HG03139 (cell line): ENCODE measurements around the gene CHST4.
"Not testable (repeated sequence)": the region's sequence is repeated elsewhere in the genome, so short reads cannot be mapped to it uniquely, and the experiment has no call there.

Source experiments
- ATAC-seq: cut with Tn5 transposase; IDR thresholded peaks from one replicate; pipeline ENCODE4 v1.9.1; 2021; ENCODE audit not compliant: unreplicated experiment

Gene CHST4

DNA sequence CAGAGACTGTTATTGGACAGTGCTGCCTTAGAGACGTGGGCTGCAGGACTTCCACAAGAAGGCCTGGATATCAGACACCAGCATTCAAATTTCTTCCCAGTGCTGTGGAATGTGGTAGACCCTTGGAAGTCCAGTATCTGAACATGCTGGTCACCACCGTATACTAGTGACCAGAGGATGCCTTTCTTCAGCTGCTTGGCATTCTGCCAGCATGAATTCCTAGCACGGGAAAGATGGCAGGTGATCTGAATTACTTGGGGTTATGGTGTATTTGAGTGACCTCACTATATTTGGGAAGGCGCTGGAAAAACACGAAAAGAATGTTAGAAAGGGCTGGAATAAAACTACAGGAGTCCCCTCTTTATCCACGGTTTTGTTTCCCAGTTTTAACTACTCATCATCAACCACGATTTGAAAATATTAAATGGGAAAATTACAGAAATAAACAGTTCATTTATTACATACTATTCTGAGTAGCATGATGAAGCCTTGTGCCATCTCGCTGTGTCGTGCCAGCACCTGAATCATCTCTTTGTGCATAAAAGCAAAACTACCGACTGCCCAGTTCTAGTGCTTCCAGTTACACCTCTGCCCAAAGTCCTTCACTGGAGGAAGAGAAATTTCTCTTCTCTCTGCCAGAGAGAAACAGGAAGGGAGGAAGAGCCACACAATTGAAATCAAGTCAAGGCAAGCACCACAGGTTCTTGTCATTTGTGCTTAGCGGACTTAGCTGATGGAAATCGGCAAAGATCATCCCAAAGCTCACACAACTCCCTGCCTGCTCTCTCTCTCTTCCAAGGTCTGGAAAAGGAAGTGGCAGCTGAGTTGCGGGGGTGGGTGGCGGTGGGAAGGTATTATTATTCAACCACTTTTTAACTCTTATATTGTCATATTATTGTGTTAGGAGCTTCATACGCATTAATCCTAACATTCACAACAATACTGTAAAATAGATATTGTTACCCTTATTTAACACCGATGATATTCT lies 1.4 kb upstream of the CHST4 start:
- ATAC-seq, result no peak

DNA sequence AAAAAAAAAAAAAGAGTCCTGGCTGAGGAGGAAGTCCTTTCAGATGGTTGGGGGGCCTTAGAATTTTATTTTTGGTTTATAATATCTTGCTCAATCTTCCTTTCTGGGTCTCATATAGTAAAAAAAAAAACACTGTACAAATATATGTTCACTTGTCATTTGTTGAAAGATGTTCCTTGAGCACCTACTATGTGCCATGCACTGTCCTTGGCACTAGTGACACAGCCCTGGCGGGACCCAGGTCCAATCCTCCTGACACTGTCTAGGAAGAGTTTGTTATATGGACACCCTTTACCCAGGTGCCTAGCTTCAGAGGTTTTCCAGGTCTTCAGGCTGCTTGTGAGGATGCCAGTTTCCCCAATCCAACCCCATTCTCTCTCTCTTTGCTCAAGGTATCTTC lies 2.0 kb downstream of the CHST4 start:
- ATAC-seq, result no peak

DNA sequence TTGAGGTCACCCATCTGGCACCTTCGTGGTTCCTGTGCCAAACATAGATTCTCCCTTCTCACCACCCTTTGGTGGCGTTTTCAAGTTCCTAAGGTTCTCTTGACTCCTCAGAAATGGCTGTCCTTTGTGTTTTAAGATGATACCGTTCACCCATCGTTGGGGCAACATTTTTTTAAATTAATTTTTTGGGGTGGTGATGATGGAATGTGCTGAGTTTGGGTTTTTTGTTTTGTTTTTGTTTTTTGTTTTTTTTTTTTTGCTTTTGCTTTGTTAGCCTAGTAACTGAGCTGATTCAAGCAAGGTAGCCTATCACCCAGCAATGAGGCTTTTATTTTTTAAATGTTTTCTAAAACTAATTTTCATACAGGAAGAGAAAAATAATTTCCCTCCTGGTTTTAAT lies 2.6 kb downstream of the CHST4 start:
- ATAC-seq, result no peak

DNA sequence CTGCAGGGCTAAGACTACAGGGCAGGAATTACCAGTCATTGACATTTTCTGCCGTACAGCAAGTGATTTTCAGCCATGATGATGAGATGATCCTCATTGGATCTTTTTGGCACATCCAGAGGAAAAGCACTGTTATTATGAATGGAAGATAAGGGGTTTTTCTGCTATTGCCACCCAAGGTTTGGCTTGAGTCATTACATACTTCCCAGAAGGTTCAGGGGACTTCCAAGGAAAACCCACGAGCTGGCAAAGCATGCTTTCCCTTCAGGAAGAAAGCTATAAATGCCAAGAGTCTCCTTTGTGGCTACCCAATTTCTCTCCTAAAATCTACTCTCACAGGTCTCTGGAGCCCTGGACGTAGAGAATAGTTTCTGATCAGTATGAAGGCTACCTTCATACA lies 6.1 kb downstream of the CHST4 start:
- no peak for ATAC-seq

DNA sequence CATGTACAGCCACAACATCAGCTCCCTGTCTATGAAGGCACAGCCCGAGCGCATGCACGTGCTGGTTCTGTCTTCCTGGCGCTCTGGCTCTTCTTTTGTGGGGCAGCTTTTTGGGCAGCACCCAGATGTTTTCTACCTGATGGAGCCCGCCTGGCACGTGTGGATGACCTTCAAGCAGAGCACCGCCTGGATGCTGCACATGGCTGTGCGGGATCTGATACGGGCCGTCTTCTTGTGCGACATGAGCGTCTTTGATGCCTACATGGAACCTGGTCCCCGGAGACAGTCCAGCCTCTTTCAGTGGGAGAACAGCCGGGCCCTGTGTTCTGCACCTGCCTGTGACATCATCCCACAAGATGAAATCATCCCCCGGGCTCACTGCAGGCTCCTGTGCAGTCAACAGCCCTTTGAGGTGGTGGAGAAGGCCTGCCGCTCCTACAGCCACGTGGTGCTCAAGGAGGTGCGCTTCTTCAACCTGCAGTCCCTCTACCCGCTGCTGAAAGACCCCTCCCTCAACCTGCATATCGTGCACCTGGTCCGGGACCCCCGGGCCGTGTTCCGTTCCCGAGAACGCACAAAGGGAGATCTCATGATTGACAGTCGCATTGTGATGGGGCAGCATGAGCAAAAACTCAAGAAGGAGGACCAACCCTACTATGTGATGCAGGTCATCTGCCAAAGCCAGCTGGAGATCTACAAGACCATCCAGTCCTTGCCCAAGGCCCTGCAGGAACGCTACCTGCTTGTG lies 10.7 kb downstream of the CHST4 start:
- ATAC-seq, result no peak

DNA sequence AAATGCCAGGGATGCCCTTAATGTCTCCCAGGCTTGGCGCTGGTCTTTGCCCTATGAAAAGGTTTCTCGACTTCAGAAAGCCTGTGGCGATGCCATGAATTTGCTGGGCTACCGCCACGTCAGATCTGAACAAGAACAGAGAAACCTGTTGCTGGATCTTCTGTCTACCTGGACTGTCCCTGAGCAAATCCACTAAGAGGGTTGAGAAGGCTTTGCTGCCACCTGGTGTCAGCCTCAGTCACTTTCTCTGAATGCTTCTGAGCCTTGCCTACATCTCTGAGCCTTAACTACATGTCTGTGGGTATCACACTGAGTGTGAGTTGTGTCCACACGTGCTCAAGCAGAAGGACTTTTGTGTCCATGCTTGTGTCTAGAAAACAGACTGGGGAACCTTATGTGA lies 11.4 kb downstream of the CHST4 start:
- ATAC-seq, result no peak

DNA sequence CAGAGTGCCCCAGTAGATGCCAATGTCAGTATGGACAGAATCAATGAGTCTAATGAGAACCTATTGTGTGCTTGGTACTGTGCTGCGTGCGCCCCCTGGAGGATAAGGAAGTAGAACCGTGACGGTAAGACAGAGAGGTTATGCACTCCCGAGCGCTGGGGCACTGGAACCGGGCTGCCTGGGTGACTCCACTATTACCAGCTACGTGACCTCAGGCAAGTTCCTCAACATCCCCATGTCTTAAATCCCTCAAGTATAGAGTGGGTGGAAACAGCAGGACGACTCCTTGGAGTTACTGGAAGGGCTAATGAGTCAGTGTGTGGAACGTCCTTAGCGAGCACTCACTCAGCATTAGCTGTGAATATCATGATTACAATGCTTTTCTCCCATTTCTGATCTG lies 16.2 kb downstream of the CHST4 start:
- no peak for ATAC-seq

DNA sequence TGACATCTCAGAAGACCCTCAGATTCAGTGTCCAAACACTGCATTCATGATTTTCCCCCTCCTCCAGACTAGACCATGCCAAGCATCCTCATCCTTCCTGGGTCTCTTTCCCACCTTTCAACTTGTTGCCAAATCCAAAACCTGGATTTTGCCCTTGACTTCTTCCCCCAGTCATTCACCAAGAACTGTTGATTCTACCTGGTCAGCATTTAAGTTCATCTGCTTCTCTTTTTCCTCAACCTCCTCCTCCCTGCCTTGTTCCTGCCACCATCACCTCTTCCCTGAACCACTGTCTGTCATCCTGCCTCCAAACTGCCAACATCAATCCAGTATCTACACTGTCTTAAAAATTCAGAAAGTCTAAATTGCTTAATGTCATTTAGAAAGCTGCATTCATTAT lies 20.9 kb downstream of the CHST4 start:
- ATAC-seq, result no peak

DNA sequence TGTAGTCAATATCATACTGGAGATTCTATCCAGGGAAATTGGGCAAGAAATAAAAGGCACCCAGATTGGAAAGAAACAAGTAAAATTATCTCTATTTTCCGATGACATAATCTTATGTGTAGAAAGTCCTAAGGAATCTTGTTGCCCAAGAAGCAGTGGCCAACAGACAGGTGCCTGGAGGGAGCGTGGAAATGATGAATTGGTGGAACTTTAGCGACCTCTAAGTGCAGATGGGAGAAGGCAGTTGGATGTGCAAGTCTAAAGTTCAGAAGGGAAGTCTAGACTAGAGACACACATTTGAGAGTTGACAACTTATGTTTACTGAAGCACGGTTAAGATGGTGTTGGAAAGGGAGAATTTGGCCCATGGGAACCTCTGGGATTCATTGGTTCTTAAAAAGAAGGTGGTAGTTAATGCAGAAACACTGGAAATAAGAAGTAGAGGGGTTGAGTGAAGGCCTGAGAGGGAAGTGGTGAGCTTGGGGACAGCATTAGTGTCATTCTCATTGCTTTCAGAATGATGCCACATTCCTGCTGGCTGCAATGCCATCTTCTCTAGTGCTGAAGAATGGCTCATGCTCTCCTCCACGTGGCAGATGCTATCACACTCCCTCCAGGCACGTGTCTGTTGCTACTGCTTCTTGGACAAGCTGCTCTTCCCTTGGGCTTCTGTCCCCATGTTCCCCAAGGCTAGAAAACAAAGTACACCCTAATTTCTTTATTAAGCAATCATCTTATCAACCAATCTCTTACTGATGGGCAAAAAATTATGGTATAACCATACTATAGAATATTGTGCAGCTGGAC lies 26.7 kb downstream of the CHST4 start:
- ATAC-seq, result no peak

DNA sequence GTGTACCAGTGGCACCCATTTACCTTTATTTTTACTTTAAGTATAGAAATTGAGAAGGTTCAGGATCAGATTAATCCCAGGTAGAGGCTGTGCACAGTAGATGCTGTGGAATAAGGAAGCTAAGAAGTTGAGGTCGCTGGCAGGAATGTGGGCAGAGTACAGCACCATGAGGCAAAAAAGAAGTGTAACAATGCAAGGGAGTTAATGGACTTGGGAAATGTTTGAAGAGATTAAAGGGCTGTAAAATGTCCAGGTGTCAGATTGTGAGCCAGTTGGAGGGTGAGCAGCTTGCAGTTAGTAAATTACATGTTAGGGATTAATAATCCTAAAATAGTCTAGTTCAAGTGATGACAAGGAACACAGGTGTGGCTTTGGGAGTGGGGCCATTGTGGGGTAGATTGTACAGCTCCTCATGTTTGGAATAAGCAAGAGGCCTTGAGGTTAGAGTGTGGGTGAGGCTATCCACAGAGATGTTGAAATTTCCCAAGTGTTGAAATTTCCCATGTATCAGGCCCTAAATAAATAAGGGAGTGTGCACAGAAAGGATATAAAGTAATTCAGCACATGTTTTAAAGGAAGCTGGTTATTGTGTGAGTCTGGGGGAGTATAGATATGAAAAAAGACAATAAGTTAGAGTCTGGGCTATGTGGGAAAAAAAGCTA lies 29.1 kb downstream of the CHST4 start:
- ATAC-seq, result no peak

DNA sequence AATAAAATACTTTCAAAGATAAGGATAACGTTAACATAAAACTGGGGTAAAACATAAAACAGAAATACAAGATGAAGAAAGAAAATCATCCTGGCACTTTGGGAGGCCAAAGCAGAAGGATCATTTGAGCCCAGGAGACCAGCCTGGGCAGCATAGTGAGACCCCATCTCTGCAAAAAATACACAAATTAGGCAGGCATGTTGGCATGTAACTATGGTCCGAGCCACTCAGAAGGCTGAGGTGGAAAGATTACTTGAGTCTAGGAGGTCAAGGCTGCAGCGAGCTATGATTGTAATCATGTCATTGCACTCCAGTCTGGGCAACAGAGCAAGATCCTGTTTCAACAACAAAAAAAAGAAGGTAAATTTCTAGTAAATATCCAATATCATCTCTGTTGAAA lies 31.1 kb downstream of the CHST4 start:
- ATAC-seq, result no peak

DNA sequence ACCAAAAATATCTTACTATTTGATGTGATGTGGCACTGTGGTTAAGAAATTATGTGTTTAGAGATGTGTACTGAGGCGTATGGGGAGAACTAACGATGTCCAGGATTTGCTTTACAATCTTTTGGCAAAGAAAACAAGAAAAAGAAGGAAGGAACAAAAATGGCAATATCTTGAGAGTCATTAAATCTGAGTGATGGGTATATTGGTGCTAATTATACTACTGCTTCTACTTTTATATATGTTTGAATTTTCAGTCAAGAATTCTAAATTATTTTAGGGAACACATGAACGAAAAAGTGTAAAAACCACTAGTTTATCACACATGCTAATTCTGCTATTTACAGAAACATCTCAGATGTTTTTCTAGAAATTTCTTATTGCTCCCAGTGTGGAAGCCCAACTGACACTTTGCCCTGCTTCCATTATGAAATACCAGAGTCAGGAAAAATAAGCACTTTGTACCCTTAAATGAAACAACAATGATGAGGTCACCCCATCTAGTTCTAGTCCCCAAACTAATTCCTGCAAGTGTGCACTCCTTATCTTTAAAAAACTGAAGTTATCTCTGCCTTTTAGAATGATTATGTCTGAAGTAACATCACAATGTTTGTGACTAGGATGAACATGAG lies 31.8 kb downstream of the CHST4 start:
- ATAC-seq, result no peak

DNA sequence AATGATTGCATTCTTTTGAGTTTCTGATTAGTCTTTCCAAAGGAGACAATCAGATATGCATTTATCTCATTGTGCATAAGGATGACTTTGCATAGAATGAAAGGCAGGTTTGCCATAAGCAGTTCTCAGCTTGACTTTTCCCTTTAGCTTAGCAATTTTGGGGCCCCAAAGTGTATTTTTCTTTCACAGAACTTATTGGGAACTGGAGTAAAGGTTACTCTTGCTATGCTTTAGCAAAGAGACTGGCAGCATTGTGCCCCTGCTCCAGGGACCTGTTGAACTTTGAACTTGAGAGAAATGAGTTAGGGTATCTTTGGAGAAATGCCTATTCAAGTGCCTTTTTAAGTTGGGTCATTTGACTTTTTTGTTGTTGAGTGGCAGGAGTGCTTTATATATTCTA lies 33.6 kb downstream of the CHST4 start:
- ATAC-seq, result no peak

DNA sequence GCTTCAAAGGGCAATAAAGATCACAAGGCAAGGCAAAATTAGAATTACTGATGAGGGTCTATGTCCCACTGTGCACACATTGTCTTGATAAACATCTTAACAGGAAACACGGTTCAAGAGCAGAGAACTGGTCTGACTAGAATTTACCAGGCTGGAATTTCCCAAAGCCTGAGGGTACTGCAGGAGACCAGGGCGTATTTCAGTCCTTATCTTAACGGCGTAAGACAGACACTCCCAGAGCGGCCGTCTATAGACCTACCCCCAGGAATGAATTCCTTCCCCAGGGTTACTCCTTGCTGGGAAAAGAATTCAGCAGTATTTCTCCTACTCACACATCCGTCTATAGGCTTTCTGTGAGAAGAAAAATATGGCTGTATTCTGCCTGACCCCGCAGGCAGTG lies 35.7 kb downstream of the CHST4 start:
- not testable (repeated sequence) for ATAC-seq

DNA sequence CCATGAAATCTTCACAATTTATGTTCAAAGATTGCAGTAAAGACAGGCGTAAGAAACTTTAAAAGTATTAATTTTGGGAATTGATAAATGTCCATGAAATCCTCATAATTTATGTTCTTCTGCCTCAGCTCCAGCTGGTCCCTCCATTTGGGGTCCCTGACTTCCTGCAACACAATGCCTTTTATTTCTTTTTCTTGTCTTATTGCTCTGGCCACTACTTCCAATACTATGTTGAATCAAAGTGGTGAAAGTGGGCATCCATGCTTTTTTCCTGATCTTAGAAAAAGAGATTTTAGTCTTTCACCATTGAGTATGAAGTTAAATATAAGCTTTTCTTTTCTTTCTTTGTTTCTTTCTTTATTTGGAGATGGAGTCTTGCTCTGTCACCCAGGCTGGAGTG lies 36.3 kb downstream of the CHST4 start:
- ATAC-seq, result no peak

DNA sequence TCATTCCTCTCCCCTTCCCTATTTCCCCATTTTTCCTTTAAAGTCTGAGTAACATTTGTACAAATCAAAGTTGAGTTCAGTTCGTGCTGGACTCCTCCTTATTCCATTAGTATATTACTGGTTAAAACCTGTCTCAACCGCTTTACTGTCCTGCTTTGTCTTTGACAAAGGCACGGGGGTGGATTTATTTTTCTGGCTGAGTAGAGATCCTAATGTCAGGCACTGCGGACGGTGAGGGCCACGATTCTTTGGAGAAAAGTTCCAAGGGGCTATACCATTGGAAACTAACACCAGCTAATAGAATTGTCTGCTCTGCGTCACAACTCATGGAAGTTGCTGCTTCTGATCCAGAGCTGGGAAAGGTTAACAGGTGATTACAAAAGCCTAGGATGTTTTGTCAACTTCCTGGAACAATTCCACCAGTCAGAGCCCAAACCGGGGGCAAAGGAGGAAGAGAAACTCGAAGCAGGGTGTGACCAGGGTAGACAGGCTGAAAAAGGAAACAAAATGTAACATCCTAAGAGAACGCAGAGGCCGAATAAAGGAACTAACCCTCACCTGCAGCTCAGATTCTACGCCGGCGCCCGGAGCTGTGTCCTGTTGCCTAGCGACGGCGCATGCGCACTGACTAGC lies 38.2 kb downstream of the CHST4 start:
- peak; percentile 80 for ATAC-seq

DNA sequence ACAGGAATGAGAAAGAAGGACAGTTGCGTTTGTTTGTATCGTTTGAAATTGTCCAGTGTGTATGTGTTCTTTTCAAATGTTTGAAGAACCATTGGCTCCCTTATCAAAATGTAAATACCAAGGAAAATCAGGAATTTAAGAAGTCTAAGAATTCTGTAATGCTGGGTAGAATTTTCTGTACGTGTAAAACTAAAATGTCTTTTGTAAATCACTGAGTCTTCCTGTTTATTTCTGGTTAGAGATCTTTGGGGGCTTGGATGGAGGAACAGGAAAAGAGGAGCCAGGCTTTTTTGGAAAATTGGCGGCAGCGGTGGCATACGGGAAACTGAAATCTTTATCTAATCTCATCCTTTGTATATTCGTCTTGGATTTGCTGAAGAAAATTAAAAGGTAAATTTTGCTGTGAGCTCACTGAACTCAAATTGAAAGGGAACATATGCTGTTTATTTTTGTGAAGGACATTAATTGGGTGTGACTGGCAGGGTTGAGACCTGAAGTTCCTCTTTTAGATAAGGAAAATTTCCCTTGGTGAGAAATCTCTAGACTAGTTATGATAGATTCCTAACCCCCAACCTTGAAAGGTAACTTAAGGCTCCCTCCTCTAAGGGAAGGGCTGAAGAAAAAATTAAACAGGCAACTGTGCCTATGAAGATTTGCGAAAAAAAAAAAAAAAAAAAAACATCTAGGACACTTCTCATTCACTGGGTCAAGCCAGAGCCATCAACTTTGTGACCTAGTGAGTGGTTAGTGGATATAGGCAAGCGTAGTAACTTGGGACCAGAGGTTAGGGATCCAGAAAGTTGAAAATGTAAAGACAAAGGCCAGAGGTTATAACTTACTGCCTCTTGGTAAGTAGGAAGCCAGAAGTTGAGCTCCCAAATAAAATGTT lies 39.8 kb downstream of the CHST4 start:
- no peak for ATAC-seq

DNA sequence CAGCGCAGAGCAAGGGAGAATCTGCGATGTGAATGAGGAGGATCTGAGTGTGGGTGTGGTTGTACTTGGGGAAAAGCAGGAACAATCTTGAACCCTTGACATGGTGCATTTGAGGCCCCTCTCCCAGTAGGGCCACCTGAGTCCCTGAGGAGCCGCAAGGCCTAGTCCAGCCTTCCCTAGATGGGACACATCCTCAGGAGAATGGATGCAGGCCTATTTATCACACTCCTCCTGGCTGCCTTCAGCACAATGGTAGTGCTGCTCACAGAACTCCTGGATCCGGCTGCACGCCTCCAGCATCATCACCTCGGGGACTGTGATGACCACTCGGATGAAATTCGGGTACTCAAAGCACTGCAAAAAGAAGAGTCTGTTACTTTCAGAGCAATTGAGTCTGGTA lies 41.7 kb downstream of the CHST4 start:
- ATAC-seq, result no peak

DNA sequence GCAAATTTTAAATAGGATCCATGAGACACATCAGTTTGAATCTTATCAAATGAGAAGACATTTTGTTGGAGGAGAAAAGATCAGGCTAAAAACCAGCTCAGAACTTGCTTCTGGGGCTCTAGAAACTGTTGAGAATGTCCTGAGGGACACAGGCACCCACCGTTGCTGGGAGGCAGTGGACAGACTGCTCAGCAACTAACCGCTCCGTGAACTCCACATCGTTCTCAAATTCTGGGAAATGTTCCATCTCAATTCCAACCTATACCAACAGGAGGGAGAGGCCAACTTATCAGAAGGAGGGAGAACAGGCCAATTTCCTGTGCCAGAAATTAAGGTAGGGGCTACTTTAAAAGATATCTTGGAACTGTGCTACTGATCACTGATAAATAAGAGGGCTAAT lies 42.3 kb downstream of the CHST4 start:
- ATAC-seq, result no peak
